Adrenal gland (tissue), 12 donors: ENCODE data around the gene RAB6B. TPM values are rescaled to one million over a fixed set of nuclear protein-coding genes. Genes with fewer than 3 reads are reported as not detected.

ENCODE experiments used
- DNase-seq, 7 donors: peaks; one replicate each; pipeline ENCODE4 v3.0.0-alpha.2; 2019 to 2020
- H3K27ac ChIP-seq, 5 donors: fragments of 200-600 bp; sonication (generic) in 4 of 5; 1 replicate in 3 of 5; 2 replicates in 2 of 5; pipeline versions ENCODE4 v1.5.1 to v1.8.0; 2016 to 2020; ENCODE audit warnings: mild to moderate bottlenecking in 1 of 5
- H3K27me3 ChIP-seq: fragments of 200-600 bp; 2 replicates; pipeline ENCODE4 v1.8.0; 2021
- H3K36me3 ChIP-seq, 2 donors: fragments of 200-600 bp; replicated peaks in 1 of 2; 1 replicate in 1 of 2; 2 replicates in 1 of 2; pipeline versions ENCODE4 v1.5.1 to v1.8.0; 2018 to 2022
- H3K4me1 ChIP-seq, 2 donors: fragments of 200-600 bp; replicated peaks in 1 of 2; 1 replicate in 1 of 2; 2 replicates in 1 of 2; pipeline versions ENCODE4 v1.5.1 to v1.8.0; 2018 to 2021
- H3K4me3 ChIP-seq, 4 donors: fragments of 200-600 bp; sonication (generic) in 3 of 4; one replicate each; pipeline ENCODE4 v1.5.1; 2016 to 2018
- H3K9me3 ChIP-seq, 3 donors: fragments of 200-600 bp; sonication (generic) in 1 of 3; replicated peaks in 1 of 3; 1 replicate in 2 of 3; 2 replicates in 1 of 3; pipeline versions ENCODE4 v1.5.1 to v1.8.0; 2016 to 2021
- POLR2A ChIP-seq, 2 donors: fragments of 450-650 bp; IDR thresholded peaks; one replicate each; pipeline ENCODE4 v1.6.1; 2017; ENCODE audit warnings: antibody characterized with exemption in 2 of 2, mild to moderate bottlenecking in 2 of 2, moderate library complexity in 1 of 2
- WGBS, 4 donors: extraction: QIAGEN DNeasy Blood & Tissue Kit in 2 of 4; methylation state at CpG; one replicate each; pipeline versions ENCODE4 v1.1.5 to v1.1.7; 2013 to 2017; 5-methylcytosine and 5-hydroxymethylcytosine counted together
- intact Hi-C, 2 donors: fragments of 100-400 bp; cut with DNase I; formaldehyde crosslinking; loops; one replicate each; pipeline versions ENCODE4 v1.14.1 to v1.15.0; 2022 to 2023
- polyA plus RNA-seq, 3 donors: library from polyadenylated mRNA; stranded (reverse); fragments of 200-250 nt in 2 of 3; fragments of 350-450 nt in 1 of 3; fragmentation: Illumina TruSeq in 1 of 3; extraction: RNeasy Lipid Tissue Mini Kit (QIAGEN cat#74804) in 1 of 3; gene quantifications; one replicate each; pipeline ENCODE4 v1.2.3, GENCODE V29; 2013 to 2014
- total RNA-seq, 9 donors: library from RNA; depleted of rRNA in 4 of 9; stranded (reverse); fragments of >200 nt in 4 of 9; fragments of 120-200 nt in 1 of 9; fragmentation: NEBNext Ultra II Directional in 1 of 9; extraction: Animal tissue kit (Norgen Biotek cat#: 25700) in 1 of 9; gene quantifications; one replicate each; pipeline versions ENCODE4 v1.1.0 to v1.2.4, GENCODE V29; 2013 to 2023
- TF ChIP-seq, protein P1 (sequence below), 6 experiments: fragments of 450-650 bp in 4 of 6; fragments of 200-600 bp in 2 of 6; sonication (generic) in 1 of 6; IDR thresholded peaks; 1 replicate in 5 of 6; 2 replicates in 1 of 6; pipeline versions ENCODE4 v1.5.1 to v1.8.0; 2016 to 2021; ENCODE audit warnings: antibody characterized with exemption in 6 of 6, mild to moderate bottlenecking in 2 of 6, moderate library complexity in 1 of 6
- donor health status: healthy with polysubstance abuse.
- donor health status: Bipolar disorder and iron deficiency.
- donor health status: DM: yes; HTN: yes; CAD: no.
- donor health status: DM: no; HTN: no; CAD: no.
- donor health status: DM: no; HTN: no; CAD: no.
- donor health status: DM: yes; HTN: yes; CAD: no.

The RAB6B gene
- total and polyA plus RNA-seq, 12 donors, result 1.4 to 14.5 (median 4.3) TPM

DNA sequence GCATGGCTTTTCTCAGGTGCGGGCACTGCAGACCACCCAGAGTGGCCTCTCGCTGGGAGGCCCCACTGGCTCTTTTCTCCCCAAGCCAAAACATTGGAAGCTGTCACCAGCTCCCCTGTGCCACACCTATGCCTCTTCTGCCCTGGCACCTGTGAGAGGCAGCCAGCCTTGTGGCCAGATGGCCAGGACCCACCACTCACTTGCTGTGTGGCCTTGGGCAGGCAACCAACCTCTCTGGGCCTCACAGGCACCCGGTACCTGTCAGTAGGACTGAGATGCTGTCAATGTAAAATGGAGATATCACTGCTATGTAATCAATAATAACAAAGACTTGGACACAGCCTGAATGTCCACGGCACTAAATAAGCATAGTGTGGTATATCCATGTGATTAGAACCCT lies 53.5 kb downstream of the RAB6B start:
- intact Hi-C loops, result no loop called here
- Histone ChIP-seq H3K4me3 (no peak overlapping the region), H3K9me3 (no peaks in the 10 kb centered on the region), H3K27ac (no peak overlapping the region), H3K27me3 (no peaks in the 10 kb centered on the region), H3K36me3 (no peaks in the 10 kb centered on the region), H3K4me1 (no peaks in the 10 kb centered on the region)
- no peak for TF ChIP-seq POLR2A (IDR thresholded peaks at IDR 0.05)
- TF ChIP-seq, protein P1, sequence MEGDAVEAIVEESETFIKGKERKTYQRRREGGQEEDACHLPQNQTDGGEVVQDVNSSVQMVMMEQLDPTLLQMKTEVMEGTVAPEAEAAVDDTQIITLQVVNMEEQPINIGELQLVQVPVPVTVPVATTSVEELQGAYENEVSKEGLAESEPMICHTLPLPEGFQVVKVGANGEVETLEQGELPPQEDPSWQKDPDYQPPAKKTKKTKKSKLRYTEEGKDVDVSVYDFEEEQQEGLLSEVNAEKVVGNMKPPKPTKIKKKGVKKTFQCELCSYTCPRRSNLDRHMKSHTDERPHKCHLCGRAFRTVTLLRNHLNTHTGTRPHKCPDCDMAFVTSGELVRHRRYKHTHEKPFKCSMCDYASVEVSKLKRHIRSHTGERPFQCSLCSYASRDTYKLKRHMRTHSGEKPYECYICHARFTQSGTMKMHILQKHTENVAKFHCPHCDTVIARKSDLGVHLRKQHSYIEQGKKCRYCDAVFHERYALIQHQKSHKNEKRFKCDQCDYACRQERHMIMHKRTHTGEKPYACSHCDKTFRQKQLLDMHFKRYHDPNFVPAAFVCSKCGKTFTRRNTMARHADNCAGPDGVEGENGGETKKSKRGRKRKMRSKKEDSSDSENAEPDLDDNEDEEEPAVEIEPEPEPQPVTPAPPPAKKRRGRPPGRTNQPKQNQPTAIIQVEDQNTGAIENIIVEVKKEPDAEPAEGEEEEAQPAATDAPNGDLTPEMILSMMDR (IDR thresholded peaks at IDR 0.05), result no peak
- DNase-seq, result no peak
- 84 to 96% (median 88%) methylated on average over 2 to 4 of the region's 4 CpGs for WGBS, 4 donors

DNA sequence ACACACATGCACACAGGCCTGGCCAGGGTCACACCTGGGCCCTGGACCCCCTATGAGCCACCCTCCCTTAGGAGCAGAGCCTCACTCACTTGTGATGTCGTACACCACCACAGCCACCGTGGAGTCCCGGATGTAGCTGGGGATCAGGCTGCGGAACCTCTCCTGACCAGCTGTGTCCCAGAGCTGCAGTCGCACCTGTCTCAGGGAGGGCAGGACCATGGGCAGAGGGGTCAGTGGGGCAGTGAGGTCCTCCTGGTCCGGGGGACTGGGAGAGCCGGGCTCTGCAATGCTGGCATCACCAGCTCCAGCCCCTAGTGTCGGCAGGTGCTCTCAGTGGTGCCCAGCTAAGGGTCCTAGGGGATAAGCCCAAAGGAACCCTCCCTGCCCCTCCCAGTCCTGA lies 54.5 kb downstream of the RAB6B start:
- no peak overlapping the region for H3K4me3 ChIP-seq
- H3K4me1 ChIP-seq, result no peaks in the 10 kb centered on the region
- H3K9me3 ChIP-seq, result no peaks in the 10 kb centered on the region
- TF ChIP-seq, protein P1 (IDR thresholded peaks at IDR 0.05), result no peak
- no peak for TF ChIP-seq POLR2A (IDR thresholded peaks at IDR 0.05)
- intact Hi-C loops, result no loop called here
- H3K36me3 ChIP-seq, result no peaks in the 10 kb centered on the region
- H3K27ac ChIP-seq, result no peak overlapping the region
- DNase-seq, result no peak
- H3K27me3 ChIP-seq, result no peaks in the 10 kb centered on the region
- 80 to 99% (median 91%) methylated on average over 2 to 8 of the region's 8 CpGs for WGBS, 4 donors

DNA sequence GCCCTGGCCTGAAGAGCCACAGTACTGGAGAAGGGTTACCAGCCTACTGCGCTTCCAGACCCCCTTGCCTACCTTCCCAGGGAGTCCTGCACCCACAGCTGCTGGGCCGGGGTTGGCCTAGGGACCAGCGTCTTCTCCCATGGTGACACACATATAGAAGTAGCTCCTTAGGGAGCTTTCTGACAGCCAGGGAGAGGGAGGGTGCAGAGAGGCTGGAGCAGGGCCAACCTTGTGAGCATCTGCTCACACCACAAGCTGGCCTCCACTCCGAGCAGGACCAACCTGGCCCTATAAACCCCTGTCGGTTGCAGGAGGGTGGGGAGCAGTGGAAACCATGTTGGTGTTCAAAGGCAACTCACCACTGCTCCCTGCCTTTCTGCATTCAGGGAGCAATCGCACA lies 54.9 kb downstream of the RAB6B start:
- TF ChIP-seq POLR2A (IDR thresholded peaks at IDR 0.05), result no peak
- no peaks in the 10 kb centered on the region for H3K9me3 ChIP-seq
- no peaks in the 10 kb centered on the region for H3K36me3 ChIP-seq
- no peak overlapping the region for H3K4me3 ChIP-seq
- no peaks in the 10 kb centered on the region for H3K4me1 ChIP-seq
- intact Hi-C loops, result no loop called here
- no peak for DNase-seq
- no peak overlapping the region for H3K27ac ChIP-seq
- 80 to 93% (median 91%) methylated on average over 2 to 6 of the region's 6 CpGs for WGBS, 4 donors
- no peaks in the 10 kb centered on the region for H3K27me3 ChIP-seq

DNA sequence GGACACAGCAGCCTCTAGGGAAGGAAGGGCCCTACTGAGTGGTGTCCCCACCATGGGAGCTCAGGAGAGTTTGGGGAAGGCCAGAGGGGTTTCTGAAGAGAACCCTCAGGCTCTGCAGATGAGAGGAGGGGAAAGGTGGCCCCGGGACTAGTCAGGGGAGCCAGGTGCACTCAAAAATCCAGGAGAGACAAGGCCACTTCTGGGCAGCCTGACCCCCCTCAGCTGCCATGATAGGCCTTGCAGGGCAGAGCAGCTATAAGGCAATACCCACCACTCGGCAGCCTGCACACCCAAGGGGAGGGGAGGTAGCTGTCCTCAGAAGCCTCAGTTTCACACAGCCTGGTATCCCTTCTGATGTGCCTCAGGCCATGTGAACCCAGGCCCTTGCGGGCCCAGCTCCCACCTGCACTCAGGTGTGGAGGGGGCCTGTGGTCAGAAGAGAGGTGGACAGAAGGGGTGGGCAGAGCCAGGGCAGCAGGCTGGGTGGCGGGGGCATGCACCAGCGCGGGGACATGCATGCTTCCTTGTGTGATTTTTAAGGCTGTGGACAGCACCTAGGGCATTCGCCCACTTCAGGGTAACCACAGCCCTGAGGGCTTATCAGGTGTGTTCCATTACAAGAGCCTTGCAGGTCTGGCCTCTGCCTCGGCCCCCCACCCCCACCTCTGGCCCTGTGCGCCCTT lies 55.5 kb downstream of the RAB6B start:
- Histone ChIP-seq H3K27ac (no peak overlapping the region), H3K36me3 (no peaks in the 10 kb centered on the region)
- 87 to 95% (median 91%) methylated on average over 3 to 9 of the region's 9 CpGs for WGBS, 4 donors

More for the DNA sequence above, 55.5 kb downstream of the RAB6B start:
- H3K9me3 ChIP-seq, result no peaks in the 10 kb centered on the region
- no peak for DNase-seq
- H3K27me3 ChIP-seq, result no peaks in the 10 kb centered on the region
- intact Hi-C loops, result no loop called here
- TF ChIP-seq POLR2A (IDR thresholded peaks at IDR 0.05), result no peak
- TF ChIP-seq, protein P1 (IDR thresholded peaks at IDR 0.05), result no peak
- H3K4me1 ChIP-seq, result no peaks in the 10 kb centered on the region
- H3K4me3 ChIP-seq, result no peak overlapping the region
